Uterus (tissue), 2 donors: ENCODE data around the gene SV2A.
"Not testable (repeated sequence)": the region's sequence is repeated elsewhere in the genome, so short reads cannot be mapped to it uniquely, and the experiment has no call there.

ENCODE experiments used
- CTCF ChIP-seq, 4 experiments: fragments of 200-600 bp in 2 of 4; fragments of 450-650 bp in 2 of 4; sonication (generic) in 2 of 4; IDR thresholded peaks; one replicate each; pipeline ENCODE4 v1.5.1; 2016 to 2019; ENCODE audit warnings: antibody characterized with exemption in 4 of 4, mild to moderate bottlenecking in 2 of 4, moderate library complexity in 1 of 4
- POLR2A ChIP-seq, 2 donors: fragments of 450-650 bp; IDR thresholded peaks; one replicate each; pipeline ENCODE4 v1.6.1; 2016; ENCODE audit warnings: antibody characterized with exemption in 2 of 2, mild to moderate bottlenecking in 1 of 2, moderate library complexity in 1 of 2

- TF ChIP-seq CTCF, POLR2A (IDR thresholded peaks at IDR 0.05): not testable (repeated sequence)
These were observed 44.6 kb downstream of the SV2A start for GRCh38 chr1:149873060-149873459.
